ENCODE measurements around the gene POU6F1. TPM values are rescaled to one million over a fixed set of nuclear protein-coding genes. Genes with fewer than 3 reads are reported as not detected.

POU6F1 gene
- total and polyA plus RNA-seq, 5 experiments from 2014 or later = 0.62 to 49.7 (median 1.8) TPM

- Mint-ChIP-seq H3K36me3 (peaks cover 4 to 50% (median 9%) of the 10 kb centered on the region in 3 donors), H3K4me3 (peak overlapping the region in 9 of 10 donors; percentile 10 to 50 (median 37)), H3K9me3 (no peaks in the 10 kb centered on the region), H3K4me1 (peaks cover 43 to 76% (median 69%) of the 10 kb centered on the region in 4 donors), H3K27ac (peak overlapping the region; percentile 71 to 96 (median 92)), H3K27me3 (no peaks in the 10 kb centered on the region)
- ATAC-seq (peak; percentile 7 to 20), DNase-seq (no peak)
- POLR2A ChIA-PET = interaction anchor here (0.5 to 10.9 kb wide), 5 partner anchors 15 to 81 kb away, joined by 3 to 204 read pairs (median 4); partner anchors contain the start of genes POU6F1 and SMAGP
These were observed 27.8 kb upstream of the POU6F1 start for GRCh38 chr12:51245476-51246253.

DNA sequence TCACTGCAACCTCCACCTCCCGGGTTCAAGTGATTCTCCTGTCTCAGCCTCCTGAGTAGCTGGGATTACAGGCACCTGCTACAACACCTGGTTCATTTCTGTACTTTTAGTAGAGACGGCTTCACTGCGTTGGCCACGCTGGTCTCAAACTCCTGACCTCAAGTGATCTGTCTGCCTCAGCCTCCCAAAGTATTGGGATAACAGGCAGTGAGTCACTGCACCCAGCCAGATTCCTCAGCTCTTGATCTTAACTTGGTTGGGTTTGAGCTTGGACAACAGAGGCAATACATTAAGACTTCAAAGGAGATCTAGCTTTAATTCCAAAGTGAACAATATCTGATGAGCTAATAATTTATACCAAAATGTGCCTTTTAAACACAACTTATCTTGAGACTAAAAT, 26.4 kb upstream of the POU6F1 start:
- no peaks in the 10 kb centered on the region for H3K9me3 Mint-ChIP-seq
- peaks cover 4 to 60% (median 17%) of the 10 kb centered on the region in 3 donors for H3K36me3 Mint-ChIP-seq
- DNase-seq (no peak), ATAC-seq (no peak)
- peak overlapping the region in 9 of 10 donors; percentile 32 to 97 (median 78) for H3K27ac Mint-ChIP-seq
- POLR2A ChIA-PET = interaction anchor here (0.7 to 10.9 kb wide), 5 partner anchors 28 to 160 kb away, joined by 3 to 204 read pairs (median 6); partner anchors contain the start of genes CSRNP2 and POU6F1
- H3K4me1 Mint-ChIP-seq = peaks cover 50 to 85% (median 78%) of the 10 kb centered on the region in 4 donors
- H3K27me3 Mint-ChIP-seq = no peaks in the 10 kb centered on the region
- peak overlapping the region in 1 of 10 donors; percentile 66 for H3K4me3 Mint-ChIP-seq

- Mint-ChIP-seq H3K9me3 (no peaks in the 10 kb centered on the region), H3K4me1 (peaks cover 49 to 85% (median 73%) of the 10 kb centered on the region in 4 donors), H3K27me3 (no peaks in the 10 kb centered on the region), H3K36me3 (peaks cover 4 to 62% (median 17%) of the 10 kb centered on the region in 3 donors), H3K4me3 (peak overlapping the region in 9 of 10 donors; percentile 16 to 57 (median 39)), H3K27ac (peak overlapping the region in 9 of 10 donors; percentile 31 to 97 (median 53))
- DNase-seq (no peak), ATAC-seq (no peak)
- POLR2A ChIA-PET = interaction anchor here (0.6 to 10.9 kb wide), 2 partner anchors 22 to 26 kb away, joined by 4 to 204 read pairs; partner anchors contain the start of gene POU6F1
These were observed 25.0 kb upstream of the POU6F1 start for GRCh38 chr12:51242876-51243275.

DNA sequence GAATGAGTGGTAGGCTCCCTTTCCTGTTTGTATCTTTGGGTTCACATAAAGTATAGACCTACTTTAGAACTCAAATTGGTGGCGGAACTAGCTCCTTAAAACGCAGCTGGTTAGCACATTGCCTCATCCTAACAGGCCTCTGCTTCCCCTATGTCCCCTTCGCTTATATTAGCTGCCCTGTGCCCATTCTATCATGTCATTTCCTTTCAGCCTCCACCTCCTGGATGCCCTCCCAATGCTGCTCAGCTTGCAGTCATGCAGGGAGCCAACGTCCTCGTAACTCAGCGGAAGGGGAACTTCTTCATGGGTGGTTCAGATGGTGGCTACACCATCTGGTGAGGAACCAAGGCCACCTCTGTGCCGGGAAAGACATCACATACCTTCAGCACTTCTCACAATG, 24.3 kb upstream of the POU6F1 start:
- DNase-seq (no peak), ATAC-seq (no peak)
- Mint-ChIP-seq H3K4me3 (peak overlapping the region in 8 of 10 donors; percentile 11 to 74 (median 44)), H3K4me1 (peaks cover 44 to 80% (median 69%) of the 10 kb centered on the region in 4 donors), H3K9me3 (no peaks in the 10 kb centered on the region), H3K36me3 (peaks cover 4 to 62% (median 19%) of the 10 kb centered on the region in 3 donors), H3K27me3 (no peaks in the 10 kb centered on the region), H3K27ac (peak overlapping the region in 8 of 10 donors; percentile 6 to 97 (median 74))
- POLR2A ChIA-PET = interaction anchor here (0.9 to 10.9 kb wide), 3 partner anchors 25 to 194 kb away, joined by 3 to 204 read pairs (median 3); partner anchors contain the start of genes LETMD1 and POU6F1

- Mint-ChIP-seq H3K27me3 (no peaks in the 10 kb centered on the region), H3K4me1 (peaks cover 37 to 68% (median 58%) of the 10 kb centered on the region in 4 donors), H3K9me3 (no peaks in the 10 kb centered on the region), H3K4me3 (peak overlapping the region; percentile 91 to 99 (median 94)), H3K36me3 (peaks cover 4 to 58% (median 19%) of the 10 kb centered on the region in 3 donors), H3K27ac (peak overlapping the region; percentile 25 to 100 (median 82))
- DNase-seq (no peak), ATAC-seq (no peak)
- POLR2A ChIA-PET = interaction anchor here (1.2 to 10.9 kb wide), 5 partner anchors 8 to 193 kb away, joined by 3 to 204 read pairs (median 14); partner anchors contain the start of genes CSRNP2, LETMD1 and POU6F1
These were observed 23.1 kb upstream of the POU6F1 start for GRCh38 chr12:51240971-51241370.

GRCh38 chr12:51238510-51239334, 20.9 kb upstream of the POU6F1 start, which contains the start of gene DAZAP2:
DAZAP2 (plus strand) TSS chr12:51238826; CDS start chr12:51238908, 82 bp downstream.
- ATAC-seq (peak; percentile 89 to 90), DNase-seq (peak; percentile 91 to 97 (median 94))
- Mint-ChIP-seq H3K9me3 (no peaks in the 10 kb centered on the region), H3K27ac (peak within 1 kb of the TSS; percentile 97 to 100 (median 99)), H3K4me3 (peak within 1 kb of the TSS; percentile 91 to 99 (median 94)), H3K36me3 (peaks cover 4 to 38% (median 19%) of the 10 kb centered on the region in 3 donors), H3K27me3 (no peaks in the 10 kb centered on the region), H3K4me1 (peaks cover 27 to 49% (median 42%) of the 10 kb centered on the region in 4 donors)
- POLR2A ChIA-PET = interaction anchor here (0.6 to 10.9 kb wide), 28 partner anchors 9 to 1127 kb away, joined by 3 to 204 read pairs (median 6); partner anchors contain the start of genes ATF1, BIN2, COX14 and CSRNP2

- ATAC-seq (peak; percentile 16 to 18), DNase-seq (peak in 2 of 10 donors; percentile 5 to 11)
- no peaks in the 10 kb centered on the region for H3K27me3 Mint-ChIP-seq
- H3K36me3 Mint-ChIP-seq = peaks cover 3 to 35% (median 18%) of the 10 kb centered on the region in 3 donors
- H3K9me3 Mint-ChIP-seq = no peaks in the 10 kb centered on the region
- POLR2A ChIA-PET = interaction anchor here (0.6 to 10.9 kb wide), 26 partner anchors 9 to 1126 kb away, joined by 3 to 204 read pairs (median 7); partner anchors contain the start of genes ATF1, BIN2, COX14 and CSRNP2
- H3K27ac Mint-ChIP-seq = peak overlapping the region; percentile 97 to 100 (median 99)
- peak overlapping the region; percentile 91 to 99 (median 94) for H3K4me3 Mint-ChIP-seq
- H3K4me1 Mint-ChIP-seq = peaks cover 27 to 47% (median 41%) of the 10 kb centered on the region in 4 donors
These were observed 20.2 kb upstream of the POU6F1 start for GRCh38 chr12:51238037-51238509.

DNA sequence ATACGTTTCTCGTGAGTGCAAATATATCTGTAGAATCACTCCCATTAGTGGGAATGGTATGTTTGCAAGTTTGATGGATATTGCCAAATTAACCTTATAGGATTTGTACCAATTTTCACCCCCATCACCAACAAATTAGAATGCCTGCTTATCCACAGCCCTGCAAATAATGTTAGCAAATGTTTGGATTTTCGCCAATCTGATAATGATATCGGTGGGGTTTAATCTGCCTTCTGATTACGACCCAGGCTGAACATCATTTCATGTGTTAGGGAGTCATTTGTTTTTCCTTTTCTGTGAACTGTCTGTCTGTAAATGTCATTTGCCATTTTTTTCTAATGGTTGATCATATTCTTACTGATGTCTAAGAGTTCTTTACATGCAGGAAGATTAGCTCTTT, 16.7 kb upstream of the POU6F1 start:
- Mint-ChIP-seq H3K4me1 (peaks cover 6 to 16% (median 9%) of the 10 kb centered on the region in 4 donors), H3K27ac (no peak overlapping the region), H3K27me3 (no peaks in the 10 kb centered on the region), H3K9me3 (no peaks in the 10 kb centered on the region), H3K36me3 (peaks cover 0 to 2% (median 2%) of the 10 kb centered on the region in 3 donors), H3K4me3 (no peak overlapping the region)
- ATAC-seq (no peak), DNase-seq (no peak)
- POLR2A ChIA-PET = interaction anchor here (0.5 kb wide), 1 partner anchor 61 kb away, joined by 4 read pairs; no protein-coding TSS in a partner anchor

DNA sequence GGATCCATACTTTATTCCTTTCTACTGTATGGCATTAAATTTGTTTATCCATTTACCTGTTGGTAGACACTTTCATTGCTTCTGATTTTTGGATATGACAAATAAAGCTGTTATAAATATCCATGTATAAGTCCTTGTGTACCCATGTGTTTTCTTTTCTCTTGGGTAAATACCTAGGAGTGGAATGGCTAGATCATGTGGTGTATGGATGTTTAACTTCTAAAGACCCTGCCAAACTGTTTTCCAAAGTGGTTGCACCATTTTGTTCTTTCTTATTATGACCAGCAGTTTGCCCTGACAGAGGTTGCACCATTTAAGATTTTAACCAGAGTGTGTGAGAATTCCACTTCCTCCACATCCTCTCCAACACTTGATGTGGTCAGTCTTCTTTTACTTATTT, 14.8 kb upstream of the POU6F1 start:
- DNase-seq (no peak), ATAC-seq (no peak)
- Mint-ChIP-seq H3K9me3 (no peaks in the 10 kb centered on the region), H3K4me1 (peaks cover under 1 to 2% (median 2%) of the 10 kb centered on the region in 4 donors), H3K27ac (no peak overlapping the region), H3K27me3 (no peaks in the 10 kb centered on the region), H3K4me3 (no peak overlapping the region), H3K36me3 (no peaks in the 10 kb centered on the region)
- POLR2A ChIA-PET = interaction anchor here (0.7 to 0.9 kb wide), 3 partner anchors 15 to 592 kb away, joined by 3 to 5 read pairs (median 3); partner anchors contain the start of gene POU6F1

- Mint-ChIP-seq H3K9me3 (no peaks in the 10 kb centered on the region), H3K36me3 (peaks cover 0 to 2% (median 0%) of the 10 kb centered on the region in 3 donors), H3K4me1 (peaks cover 0 to 2% (median 2%) of the 10 kb centered on the region in 4 donors), H3K4me3 (no peak overlapping the region), H3K27me3 (no peaks in the 10 kb centered on the region), H3K27ac (no peak overlapping the region)
- no peak for ATAC-seq
- no peak for DNase-seq
- POLR2A ChIA-PET = interaction anchor here (0.5 to 2.9 kb wide), 8 partner anchors 9 to 168 kb away, joined by 3 to 15 read pairs (median 4); partner anchors contain the start of genes DAZAP2 and POU6F1
These were observed 11.4 kb upstream of the POU6F1 start for GRCh38 chr12:51229116-51229809.

GRCh38 chr12:51227962-51228361, 10.1 kb upstream of the POU6F1 start:
- no peak overlapping the region for H3K4me3 Mint-ChIP-seq
- ATAC-seq (no peak), DNase-seq (no peak)
- no peaks in the 10 kb centered on the region for H3K9me3 Mint-ChIP-seq
- no peaks in the 10 kb centered on the region for H3K27me3 Mint-ChIP-seq
- no peak overlapping the region for H3K27ac Mint-ChIP-seq
- peaks cover 0 to 2% (median 0%) of the 10 kb centered on the region in 3 donors for H3K36me3 Mint-ChIP-seq
- POLR2A ChIA-PET = no interaction called here
- peaks cover 0 to 2% (median under 1%) of the 10 kb centered on the region in 4 donors for H3K4me1 Mint-ChIP-seq

All from naive thymus-derived CD8-positive, alpha-beta T cell (primary cell).